RWPE1 (cell line): ENCODE results near the gene VTI1A.

ENCODE experiments used
- CTCF ChIA-PET: fragments of 350-600 bp; sonication (Branson Sonifier 250); formaldehyde crosslinking; extraction: SDS; loops from one replicate; lab custom pipeline; 2021; lab: Yijun Ruan, JAX
- POLR2A ChIA-PET: fragments of 400-600 bp; formaldehyde crosslinking; extraction: SDS; loops from one replicate; lab custom pipeline; 2020; ENCODE audit warnings: antibody characterized with exemption; ENCODE audit not compliant: low non-redundant PET; lab: Yijun Ruan, JAX
- DNase-seq: peaks from one replicate; pipeline ENCODE4 v3.0.0; 2012; ENCODE audit warnings: low spot score
- H3K27ac ChIP-seq: fragments of 450-650 bp; 2 replicates; pipeline ENCODE4 v1.5.1; 2017
- CTCF ChIP-seq: fragments of 450-650 bp; conservative IDR thresholded peaks from 2 replicates; pipeline ENCODE4 v1.5.1; 2017; ENCODE audit warnings: low read depth, mild to moderate bottlenecking

The VTI1A gene

GRCh38 chr10:112716076-112716475 lies 269.1 kb downstream of the VTI1A start:
- ChIA-PET CTCF (interaction anchor here (0.8 kb wide), 1 partner anchor 11 kb away, joined by 3 read pairs; no protein-coding TSS in a partner anchor), POLR2A (no interaction called here)
- no peak for TF ChIP-seq CTCF
- peak; percentile 20 for DNase-seq
- H3K27ac ChIP-seq = no peak overlapping the region

GRCh38 chr10:112716924-112717413 lies 270.0 kb downstream of the VTI1A start:
- no peak for DNase-seq
- TF ChIP-seq CTCF = no peak
- ChIA-PET POLR2A (no interaction called here), CTCF (interaction anchor here (0.8 kb wide), 1 partner anchor 12 kb away, joined by 3 read pairs; no protein-coding TSS in a partner anchor)
- H3K27ac ChIP-seq = no peak overlapping the region

GRCh38 chr10:112720178-112720577 lies 273.2 kb downstream of the VTI1A start:
- ChIA-PET POLR2A (no interaction called here), CTCF (interaction anchor here (0.6 to 1.1 kb wide), 2 partner anchors 82 to 206 kb away, joined by 3 to 4 read pairs; no protein-coding TSS in a partner anchor)
- H3K27ac ChIP-seq = no peak overlapping the region
- no peak for DNase-seq
- TF ChIP-seq CTCF = no peak

- peak; percentile 67 for TF ChIP-seq CTCF
- POLR2A ChIA-PET = no interaction called here
- no peak overlapping the region for H3K27ac ChIP-seq
- peak; percentile 53 for DNase-seq
- CTCF ChIA-PET = interaction anchor here (0.6 to 1.4 kb wide), 7 partner anchors 25 to 1462 kb away, joined by 3 to 6 read pairs (median 3); no protein-coding TSS in a partner anchor
Measured at GRCh38 chr10:112721080-112721698, 274.2 kb downstream of the VTI1A start.

- no peak for DNase-seq
- ChIA-PET POLR2A (no interaction called here), CTCF (interaction anchor here (0.6 kb wide), 2 partner anchors 30 to 251 kb away, joined by 3 to 4 read pairs; no protein-coding TSS in a partner anchor)
Measured at GRCh38 chr10:112722758-112723157, 275.7 kb downstream of the VTI1A start.

GRCh38 chr10:112723876-112724275 lies 276.9 kb downstream of the VTI1A start:
- no peak for TF ChIP-seq CTCF
- POLR2A ChIA-PET = no interaction called here
- no peak overlapping the region for H3K27ac ChIP-seq
- CTCF ChIA-PET = interaction anchor here (0.8 kb wide), 1 partner anchor 24 kb away, joined by 4 read pairs; no protein-coding TSS in a partner anchor
- no peak for DNase-seq

More at GRCh38 chr10:112722758-112723157, 275.7 kb downstream of the VTI1A start:
- no peak overlapping the region for H3K27ac ChIP-seq
- no peak for TF ChIP-seq CTCF
